CD4-positive, alpha-beta T cell treated with Interleukin-1 beta for 1 hour (primary cell): ENCODE results near the gene WDR64.
"Not testable (repeated sequence)": the region's sequence is repeated elsewhere in the genome, so short reads cannot be mapped to it uniquely, and the experiment has no call there.

ENCODE experiments used
- DNase-seq, 2 donors: peaks; one replicate each; pipeline ENCODE4 v3.0.0-alpha.2; 2020 to 2022

Gene WDR64

DNA sequence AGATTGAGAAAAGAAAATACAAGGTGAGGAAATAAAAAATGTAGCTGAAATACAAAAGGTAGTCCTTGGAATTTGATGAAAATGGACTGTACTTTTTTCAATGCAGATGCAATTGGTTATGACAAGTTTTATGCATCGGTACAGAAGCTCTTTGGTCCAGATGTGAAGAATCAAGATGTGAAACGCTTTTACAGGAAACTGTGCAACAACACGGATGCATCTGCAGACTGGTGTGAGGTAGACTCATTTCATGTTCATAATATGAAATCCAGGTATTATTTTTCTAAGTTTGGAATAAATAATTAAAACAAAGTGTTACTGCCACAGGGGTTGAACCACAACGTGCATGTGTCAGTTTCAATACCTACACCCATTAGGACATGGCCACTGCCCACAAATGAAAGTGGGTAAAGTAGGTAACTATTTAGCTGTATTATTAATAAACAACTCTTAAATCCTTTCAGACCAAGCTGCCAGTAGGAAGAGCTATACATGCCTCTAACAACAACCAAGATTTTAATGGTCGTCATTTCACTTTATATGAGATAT is 8.4 kb downstream of the WDR64 start:
- DNase-seq = no peak

DNA sequence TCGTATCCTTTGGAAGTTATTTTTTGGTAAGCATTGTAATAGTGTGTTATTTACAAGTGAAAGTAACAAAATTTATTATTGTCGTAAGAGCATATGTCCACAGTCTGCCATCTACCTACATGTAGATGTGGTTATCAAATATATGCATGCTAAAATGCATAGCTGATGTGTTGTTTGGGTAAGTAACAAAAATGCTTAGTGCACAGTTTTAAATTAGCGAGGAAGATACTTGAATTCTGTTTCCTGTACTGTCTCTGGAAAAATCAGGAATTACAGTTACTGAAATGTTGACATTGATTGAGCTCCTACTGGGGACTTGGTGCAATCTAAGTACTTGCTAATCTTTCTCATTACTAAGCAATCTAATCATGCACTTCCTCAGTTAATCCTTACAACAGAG is 14.3 kb downstream of the WDR64 start:
- DNase-seq = no peak

DNA sequence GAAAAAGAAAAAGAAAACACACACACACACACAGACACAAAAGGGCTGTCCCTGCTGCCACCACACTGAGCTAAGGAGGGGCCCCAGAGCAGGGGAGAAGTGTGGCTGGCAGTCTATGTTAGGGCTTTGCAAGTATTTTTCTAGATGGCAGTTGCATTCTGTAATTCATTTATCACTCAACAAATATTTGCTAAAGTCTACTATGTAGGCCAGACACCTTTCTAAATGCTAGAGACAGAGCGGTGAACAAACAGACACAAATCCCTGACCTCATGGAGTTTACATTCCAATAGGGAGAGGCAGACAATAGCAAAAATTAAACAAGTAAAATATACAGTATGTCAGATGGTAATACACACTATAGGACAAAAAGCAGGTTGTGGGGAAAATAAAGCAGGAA is 20.2 kb downstream of the WDR64 start:
- DNase-seq = no peak

DNA sequence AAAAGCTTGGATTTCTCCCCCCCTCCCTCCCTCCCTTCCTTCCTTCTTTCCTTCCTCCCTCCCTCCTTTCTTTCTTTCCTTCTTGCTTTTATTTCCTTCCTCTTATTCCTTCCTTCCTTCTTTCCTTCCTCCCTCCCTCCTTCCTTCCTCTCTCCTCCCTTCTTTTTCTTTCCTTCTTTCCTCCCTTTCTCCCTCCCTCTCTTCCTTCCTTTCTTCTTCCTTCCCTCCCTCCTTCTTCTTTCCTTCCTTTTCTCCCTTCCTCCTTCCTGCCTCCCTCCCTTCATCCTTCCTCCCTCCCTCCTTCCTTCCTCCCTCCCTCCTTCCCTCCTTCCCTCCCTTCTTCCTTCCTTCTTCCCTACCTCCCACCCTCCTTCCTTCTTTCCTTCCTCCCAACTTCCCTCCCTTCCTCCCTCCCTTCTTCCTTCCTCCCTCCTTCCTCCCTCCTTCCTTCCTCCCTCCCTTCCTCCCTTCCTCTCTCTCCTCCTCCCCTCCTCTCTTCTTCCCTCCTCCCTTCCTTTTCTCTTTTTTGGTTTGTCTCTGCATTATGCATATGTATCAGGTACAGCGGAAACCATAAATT is 22.8 kb downstream of the WDR64 start:
- no peak for DNase-seq

- DNase-seq = no peak
These were observed 23.9 kb downstream of the WDR64 start for GRCh38 chr1:241675983-241676382.

- peak; percentile 1 to 53 for DNase-seq
These were observed 25.1 kb downstream of the WDR64 start for GRCh38 chr1:241677201-241677600.

DNA sequence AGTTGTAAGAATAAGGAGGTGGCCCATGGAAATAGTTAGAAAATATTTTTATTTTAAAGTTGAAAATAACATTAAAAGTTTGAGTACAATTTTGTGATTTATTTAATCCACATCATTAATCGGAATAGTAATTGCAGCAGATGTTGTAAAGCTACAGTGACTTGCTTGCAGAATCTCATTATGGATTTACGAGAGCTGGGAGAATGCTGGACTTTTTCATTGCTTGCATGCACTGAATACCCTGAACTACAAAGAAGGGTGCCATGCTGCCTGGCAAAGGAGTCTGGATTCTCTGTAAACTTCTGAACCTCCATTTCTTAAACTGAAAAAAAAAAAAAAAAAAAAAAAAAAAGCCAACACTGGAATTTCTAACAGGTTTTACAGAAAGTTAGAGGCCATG is 26.5 kb downstream of the WDR64 start:
- DNase-seq = no peak

DNA sequence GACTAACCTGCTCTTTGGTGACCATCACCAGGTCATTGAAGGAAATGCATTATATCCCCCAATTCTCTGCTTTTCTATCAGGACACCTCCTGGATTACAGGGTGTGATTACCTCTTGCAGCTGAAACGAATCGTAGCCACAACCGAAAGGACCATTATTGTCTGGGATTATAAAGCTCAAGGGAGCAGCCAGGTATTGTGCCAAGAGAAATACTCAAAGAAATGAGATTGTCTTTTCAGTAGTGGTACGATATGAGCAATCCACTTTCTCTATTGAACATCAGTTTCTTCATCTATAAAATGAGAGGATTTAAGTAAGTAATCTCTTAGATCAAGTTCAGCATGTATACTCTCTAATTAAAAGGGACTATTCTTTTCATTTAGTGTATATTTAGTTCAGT is 27.3 kb downstream of the WDR64 start:
- DNase-seq = no peak

GRCh38 chr1:241679961-241680360 is 27.9 kb downstream of the WDR64 start:
- no peak for DNase-seq

- not testable (repeated sequence) for DNase-seq
These were observed 29.9 kb downstream of the WDR64 start for GRCh38 chr1:241681861-241682448.

DNA sequence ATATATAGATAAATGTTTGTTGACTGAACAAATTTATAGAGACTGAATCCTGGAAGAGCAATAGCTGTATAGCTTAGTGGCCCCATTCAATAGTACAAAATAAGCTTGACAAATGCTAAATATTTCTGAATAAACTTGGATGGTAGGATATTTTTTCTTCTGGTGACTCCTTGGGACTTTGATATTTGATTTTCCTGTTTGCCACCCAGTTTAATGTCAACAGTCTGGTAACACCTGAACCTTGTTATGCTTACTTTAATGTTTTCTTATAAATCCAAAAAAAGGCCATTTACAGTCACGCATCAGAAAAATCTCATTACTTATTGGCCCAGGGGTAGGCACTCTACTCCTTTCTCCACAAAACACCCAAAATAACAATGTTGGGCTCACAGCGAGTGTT is 30.8 kb downstream of the WDR64 start:
- no peak for DNase-seq

DNA sequence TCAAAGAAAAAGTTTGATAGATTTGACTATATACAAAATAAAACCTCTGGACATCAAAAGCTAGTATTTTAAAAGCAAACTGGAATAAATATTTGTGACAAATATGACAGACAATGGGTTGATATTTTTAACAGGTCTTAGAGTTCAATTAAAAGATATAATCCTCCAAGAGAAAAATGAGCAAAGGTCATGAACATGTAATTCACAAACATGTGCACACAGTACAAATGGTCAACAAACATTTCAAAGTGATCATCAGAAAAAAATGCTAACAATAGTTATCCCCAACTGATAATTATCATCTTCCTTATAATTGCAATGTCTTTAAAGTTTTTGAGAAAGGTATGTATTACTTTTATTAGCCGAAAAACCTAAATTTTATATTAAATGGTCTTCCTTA is 32.0 kb downstream of the WDR64 start:
- DNase-seq = no peak

- no peak for DNase-seq
These were observed 36.9 kb downstream of the WDR64 start for GRCh38 chr1:241688940-241689368.

DNA sequence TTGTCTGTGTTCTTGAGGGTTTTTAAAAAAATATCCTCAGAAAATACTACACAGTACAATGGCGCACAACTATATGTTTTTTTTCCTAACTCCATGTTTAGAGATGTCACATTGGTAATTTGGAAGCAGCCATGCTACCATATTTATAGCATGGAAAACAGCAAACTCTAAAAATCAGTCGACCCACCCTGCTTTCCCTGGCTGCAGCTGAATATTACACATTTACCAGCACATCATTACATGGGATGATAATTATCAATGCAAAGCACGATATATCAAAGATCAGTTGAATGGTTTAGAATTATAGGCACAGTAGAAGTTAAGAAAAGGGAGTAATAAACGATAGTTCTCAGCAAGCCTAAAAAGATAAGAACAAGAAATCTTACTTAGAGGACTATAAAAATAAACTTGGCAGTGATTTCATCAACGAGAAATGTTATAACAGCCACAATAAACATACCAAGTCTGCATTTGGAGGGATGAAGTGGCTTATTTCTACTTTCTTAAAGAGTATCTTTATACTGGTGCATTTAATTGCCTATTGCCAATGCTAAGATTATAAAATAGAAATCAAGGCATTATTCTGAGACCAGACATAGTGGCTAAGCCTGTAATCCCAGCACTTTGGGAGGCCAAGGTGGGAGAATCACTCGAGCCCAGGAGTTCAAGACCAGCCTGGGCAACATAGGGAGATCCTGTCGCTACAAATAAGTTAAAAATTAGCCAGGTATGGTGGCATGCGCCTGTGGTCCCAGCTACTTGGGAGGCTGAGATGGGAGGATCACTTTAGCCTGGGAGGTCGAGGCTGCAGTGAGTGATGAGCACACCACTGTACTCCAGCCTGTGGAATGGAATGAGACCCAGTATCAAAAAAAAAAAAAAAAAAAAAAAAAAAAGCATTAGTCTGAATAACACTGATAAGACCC is 43.4 kb downstream of the WDR64 start:
- no peak for DNase-seq

DNA sequence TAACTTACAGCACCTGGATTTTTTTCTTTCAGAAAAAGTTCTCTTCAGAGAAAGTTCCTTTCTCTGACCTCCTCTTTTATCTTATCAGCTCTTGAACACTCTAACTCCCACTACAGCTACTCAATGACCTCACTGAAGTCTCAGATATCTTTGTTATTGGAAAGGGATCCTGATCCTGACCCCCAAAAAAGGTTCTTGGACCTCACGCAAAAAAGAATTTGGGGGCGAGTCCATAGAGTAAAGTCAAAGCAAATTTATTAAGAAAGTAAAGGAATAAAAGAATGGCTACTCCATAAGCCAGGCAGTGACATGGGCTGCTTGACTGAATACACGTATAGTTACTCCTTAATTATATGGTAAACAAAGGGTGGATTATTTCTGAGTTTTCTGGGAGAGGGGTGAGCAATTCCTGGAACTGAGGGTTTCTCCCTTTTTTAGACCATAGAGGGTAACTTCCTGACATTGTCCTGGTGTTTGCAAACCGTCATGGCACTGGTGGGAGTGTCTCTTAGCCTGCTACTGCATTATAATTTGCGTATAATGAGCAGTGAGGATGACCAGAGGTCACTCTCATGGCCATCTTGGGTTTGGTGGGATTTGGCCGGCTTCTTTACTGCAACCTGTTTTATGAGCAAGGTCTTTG is 44.2 kb downstream of the WDR64 start:
- DNase-seq = no peak

GRCh38 chr1:241696815-241697639 is 44.9 kb downstream of the WDR64 start:
- no peak for DNase-seq

DNA sequence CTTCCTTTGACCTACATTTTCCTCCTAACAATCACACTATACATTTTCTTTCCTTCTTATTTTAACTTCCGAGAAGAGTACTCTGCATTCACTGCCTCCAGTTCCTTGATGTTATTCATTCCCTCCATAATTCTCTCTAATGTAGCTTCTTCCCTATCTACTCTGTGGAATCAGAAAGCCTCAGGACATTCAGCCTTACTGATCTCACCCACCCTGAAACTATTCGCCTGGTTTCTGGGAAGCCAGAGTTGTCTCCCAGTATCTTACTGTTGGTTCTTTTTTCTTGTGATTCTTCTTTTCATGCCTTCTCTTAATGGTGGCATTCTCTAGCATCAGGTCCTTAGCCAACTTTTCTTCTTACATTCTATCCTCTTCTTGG is 45.5 kb downstream of the WDR64 start:
- no peak for DNase-seq

DNA sequence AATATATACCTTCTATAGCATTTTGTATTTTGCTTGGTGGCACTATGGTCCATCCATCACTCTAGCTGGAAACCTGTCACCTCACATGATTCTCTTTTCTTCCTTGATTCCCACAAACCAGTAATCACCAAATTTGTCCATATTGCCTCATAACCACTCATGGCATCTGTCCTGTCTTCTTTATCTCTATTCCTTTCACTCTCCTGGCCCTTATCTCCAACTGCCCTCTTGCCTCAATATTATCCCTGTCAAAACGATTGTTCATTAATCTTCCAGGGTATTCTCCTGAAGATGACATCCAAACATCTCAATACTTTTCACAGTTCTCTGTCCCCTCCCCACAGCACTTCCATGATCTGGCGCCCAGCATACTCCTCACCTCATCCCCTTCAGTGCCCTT is 46.1 kb downstream of the WDR64 start:
- DNase-seq = no peak

GRCh38 chr1:241701483-241702295 is 49.6 kb downstream of the WDR64 start:
- DNase-seq = no peak

DNA sequence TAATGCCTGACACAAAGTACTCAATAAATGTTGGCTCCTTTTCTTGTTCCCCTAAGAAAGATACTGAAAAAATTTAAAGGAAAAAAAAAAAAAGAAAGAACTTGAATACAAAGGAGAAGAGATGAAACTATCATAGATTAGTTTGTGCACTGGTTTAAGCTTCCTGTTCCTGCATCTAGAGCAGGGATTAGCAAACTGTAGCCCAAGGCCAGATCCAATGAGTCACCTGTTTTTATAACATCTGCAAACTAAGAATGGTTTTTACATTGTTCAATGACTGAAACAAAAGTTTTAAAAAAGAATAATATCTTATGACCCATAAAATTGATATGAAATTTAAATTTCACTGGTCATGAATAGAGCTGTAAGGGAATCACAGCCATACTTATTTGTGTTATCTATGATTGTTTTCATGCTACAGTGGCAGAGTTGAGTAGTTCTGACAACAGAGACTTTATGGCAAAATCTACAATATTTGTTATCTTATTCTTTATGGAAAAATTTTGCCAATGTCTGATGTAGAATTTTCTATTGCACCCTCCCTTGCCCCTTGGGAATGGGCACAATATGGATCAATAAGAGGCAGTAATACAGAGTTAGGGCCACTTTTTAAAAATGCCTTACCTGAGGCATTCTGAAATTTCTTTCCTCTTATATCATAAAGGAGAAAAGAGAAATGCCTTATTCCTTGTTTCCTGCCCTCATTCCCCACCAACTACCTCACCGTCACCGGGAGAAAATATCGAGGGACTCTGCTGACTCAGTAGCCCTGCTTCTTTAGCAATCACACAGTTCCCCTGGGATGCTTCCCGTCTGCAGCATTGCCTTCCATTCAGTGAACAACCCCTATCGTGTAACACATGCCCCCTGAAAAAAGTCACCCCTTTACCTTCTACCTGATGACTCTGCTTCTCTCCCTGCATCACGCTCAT is 50.6 kb downstream of the WDR64 start:
- DNase-seq = no peak
